ENCODE data around the gene AGRP.

The AGRP gene

GRCh38 chr16:67444259-67445125 is 38.9 kb downstream of the AGRP start:
- DNase-seq: no peak

- no peak for DNase-seq
Measured at GRCh38 chr16:67443265-67443664, 40.1 kb downstream of the AGRP start.

- DNase-seq: no peak
Measured at GRCh38 chr16:67442581-67443255, 40.6 kb downstream of the AGRP start.

DNA sequence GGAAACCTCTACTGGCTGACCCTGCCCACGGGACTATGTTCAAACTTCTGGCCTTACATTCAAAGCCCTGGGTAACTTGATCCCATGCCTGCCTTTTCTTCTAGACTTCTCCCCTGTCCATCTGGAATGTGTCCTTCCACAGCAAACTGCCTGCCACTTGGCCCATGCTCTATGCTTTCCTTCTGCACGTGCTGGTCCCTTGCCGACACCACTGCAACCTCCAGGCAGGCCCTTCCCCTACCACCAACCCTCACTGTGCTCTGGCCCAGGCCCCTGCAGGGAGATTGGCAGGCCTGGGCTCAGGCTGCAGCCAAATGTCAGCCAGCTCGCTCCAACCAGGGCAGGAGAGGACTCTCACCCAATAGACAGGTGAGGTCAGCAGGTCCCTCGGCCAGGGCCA is 41.4 kb downstream of the AGRP start:
- DNase-seq: no peak

DNA sequence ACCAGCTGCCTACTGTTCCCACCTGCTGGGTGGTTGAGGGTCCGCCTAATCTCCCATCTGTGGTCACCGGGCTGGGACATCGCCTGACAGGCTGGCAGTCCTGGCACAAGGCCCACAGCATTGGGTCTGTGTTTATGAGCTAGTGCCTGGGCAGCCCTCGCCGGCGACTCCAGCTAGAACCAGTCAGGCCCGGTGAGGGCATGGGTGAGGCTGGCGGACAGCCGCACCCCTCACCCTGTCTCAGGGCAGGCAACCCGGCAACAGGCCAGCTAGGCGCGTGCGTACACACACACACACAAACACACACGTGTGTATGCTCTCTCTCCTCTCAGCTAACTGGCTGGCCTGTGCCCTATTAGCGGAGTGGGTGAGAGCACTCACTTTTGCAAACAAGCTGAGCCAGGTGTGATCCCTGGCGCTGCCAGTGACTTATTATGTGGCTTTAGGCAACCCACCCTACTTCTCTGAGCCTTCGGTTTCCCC is 42.0 kb downstream of the AGRP start:
- DNase-seq: no peak

DNA sequence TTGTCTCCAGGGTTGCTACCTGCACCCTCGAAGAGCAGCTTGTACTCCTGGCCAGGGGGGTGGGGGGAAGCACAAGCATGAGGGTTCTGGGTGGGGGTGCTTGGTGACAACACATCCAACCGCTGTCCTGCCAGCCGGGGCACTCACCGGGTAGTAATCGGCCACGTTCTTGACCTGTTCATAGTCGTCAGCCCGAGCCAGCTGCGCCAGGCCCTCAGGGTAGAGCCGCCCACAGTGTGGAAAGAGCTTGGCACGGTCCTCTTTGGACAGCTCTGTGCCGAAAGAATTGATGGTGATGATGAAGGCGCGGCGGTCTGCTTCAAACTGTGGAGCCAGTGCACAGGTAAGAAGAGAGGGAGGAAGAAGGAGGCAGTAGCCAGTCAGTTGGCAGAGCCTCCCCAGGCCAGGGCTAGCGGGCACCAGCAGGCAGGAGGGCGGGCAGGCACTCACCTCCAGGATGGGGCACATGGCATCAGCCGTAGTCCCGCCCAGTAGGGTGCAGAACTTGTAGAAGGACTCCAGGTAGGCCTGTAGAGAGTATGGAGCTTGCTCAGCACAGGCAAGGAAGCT is 44.4 kb downstream of the AGRP start:
- DNase-seq: no peak

GRCh38 chr16:67438098-67438791 is 45.1 kb downstream of the AGRP start:
- DNase-seq: no peak

- no peak for DNase-seq
Measured at GRCh38 chr16:67437513-67437912, 45.8 kb downstream of the AGRP start.

GRCh38 chr16:67436640-67437193 is 46.6 kb downstream of the AGRP start:
- DNase-seq: no peak

DNA sequence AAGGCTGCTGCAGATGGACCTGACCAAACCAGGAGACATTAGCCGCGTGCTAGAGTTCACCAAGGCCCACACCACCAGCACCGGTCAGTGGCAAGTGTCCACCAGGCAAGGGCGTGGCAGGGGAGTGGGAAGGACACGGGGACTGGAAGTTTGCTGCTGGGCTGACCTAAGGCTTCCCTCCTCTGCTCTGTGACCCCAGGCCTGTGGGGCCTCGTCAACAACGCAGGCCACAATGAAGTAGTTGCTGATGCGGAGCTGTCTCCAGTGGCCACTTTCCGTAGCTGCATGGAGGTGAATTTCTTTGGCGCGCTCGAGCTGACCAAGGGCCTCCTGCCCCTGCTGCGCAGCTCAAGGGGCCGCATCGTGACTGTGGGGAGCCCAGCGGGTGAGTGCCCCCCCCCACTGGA is 47.6 kb downstream of the AGRP start:
- no peak for DNase-seq

- no peak for DNase-seq
Measured at GRCh38 chr16:67433131-67433719, 50.1 kb downstream of the AGRP start.

Measured in fibroblast of skin of right quadriceps (primary cell).